H1 (cell line): Measurements from ENCODE around the gene C10orf95. TPM values are rescaled to one million over a fixed set of nuclear protein-coding genes. Genes with fewer than 3 reads are reported as not detected.

ENCODE experiments used
- CTCF ChIA-PET: fragments of 300-600 bp; sonication (Branson Sonifier 250); formaldehyde crosslinking; loops from one replicate; lab custom pipeline; 2021; ENCODE audit not compliant: partially characterized antibody; lab: Charles Lee
- POLR2A ChIA-PET: fragments of 300-600 bp; sonication (Branson Sonifier 250); formaldehyde crosslinking; loops from one replicate; lab custom pipeline; 2021; ENCODE audit warnings: inconsistent platforms; ENCODE audit not compliant: partially characterized antibody; lab: Charles Lee
- DNase-seq, 2 experiments: peaks; one replicate each; pipeline versions ENCODE4 v3.0.0 to v3.0.0-alpha.2; 2010 to 2022; ENCODE audit warnings: low spot score in 2 of 2, low read depth in 1 of 2, mixed read lengths in 1 of 2
- FAIRE-seq: peaks from 2 replicates; lab custom pipeline; 2011; peaks lifted over from hg19 to GRCh38; lab: Jason Lieb, UNC
- H2AFZ ChIP-seq: 2 replicates; pipeline ENCODE4 v1.8.1; 2012; ENCODE audit warnings: low read length, inconsistent platforms
- H2AK5ac ChIP-seq: 2 replicates; pipeline ENCODE4 v1.6.1; 2013; ENCODE audit warnings: low read depth, low read length
- H2BK120ac ChIP-seq: replicated peaks from 2 replicates; pipeline ENCODE3; 2013; ENCODE audit warnings: low read depth, low read length, inconsistent platforms
- H2BK12ac ChIP-seq: 2 replicates; pipeline ENCODE4 v1.6.1; 2013; ENCODE audit warnings: low read depth, low read length
- H2BK15ac ChIP-seq: 2 replicates; pipeline ENCODE4 v1.6.1; 2013; ENCODE audit warnings: low read length
- H2BK20ac ChIP-seq: 2 replicates; pipeline ENCODE4 v1.6.1; 2013; ENCODE audit warnings: low read length
- H2BK5ac ChIP-seq: 2 replicates; pipeline ENCODE4 v1.6.1; 2013; ENCODE audit warnings: low read depth, low read length
- H3K14ac ChIP-seq: 2 replicates; pipeline ENCODE4 v1.6.1; 2013; ENCODE audit warnings: inconsistent platforms; ENCODE audit not compliant: insufficient read length
- H3K18ac ChIP-seq: 2 replicates; pipeline ENCODE4 v1.6.1; 2013; ENCODE audit warnings: low read length; ENCODE audit errors: extremely low read depth
- H3K23ac ChIP-seq: 2 replicates; pipeline ENCODE4 v1.6.1; 2013; ENCODE audit warnings: inconsistent platforms; ENCODE audit not compliant: insufficient read length
- H3K23me2 ChIP-seq: 2 replicates; pipeline ENCODE4 v1.6.1; 2013; ENCODE audit warnings: low read depth, low read length
- H3K27ac ChIP-seq: 2 replicates; pipeline ENCODE4 v1.6.1; 2011; ENCODE audit warnings: low read depth, low read length, inconsistent platforms
- H3K27me3 ChIP-seq, 4 experiments: replicated peaks in 1 of 4; 1 replicate in 1 of 4; 2 replicates in 3 of 4; pipeline versions ENCODE4 v1.6.1 to v1.8.1; 2011 to 2013; ENCODE audit warnings: low read length in 3 of 4, mild to moderate bottlenecking in 3 of 4, inconsistent platforms in 2 of 4, mixed read lengths in 2 of 4, moderate library complexity in 1 of 4; ENCODE audit not compliant: control insufficient read depth in 3 of 4, insufficient read depth in 3 of 4; ENCODE audit errors: extremely low read depth in 1 of 4
- H3K36me3 ChIP-seq, 4 experiments: 2 replicates each; pipeline versions ENCODE4 v1.6.1 to v1.8.1; 2011 to 2013; ENCODE audit warnings: mild to moderate bottlenecking in 4 of 4, low read length in 3 of 4, moderate library complexity in 2 of 4, control low read depth in 1 of 4, inconsistent platforms in 1 of 4; ENCODE audit not compliant: insufficient read depth in 4 of 4, control insufficient read depth in 2 of 4
- H3K4ac ChIP-seq: replicated peaks from 2 replicates; pipeline ENCODE3; 2013; ENCODE audit warnings: low read length, low read depth, mixed read lengths, inconsistent platforms; ENCODE audit not compliant: insufficient read length
- H3K4me1 ChIP-seq, 4 experiments: replicated peaks in 1 of 4; 1 replicate in 1 of 4; 2 replicates in 3 of 4; pipeline versions ENCODE4 v1.6.1 to v1.8.1; 2011 to 2013; ENCODE audit warnings: low read length in 3 of 4, inconsistent platforms in 2 of 4, mixed read lengths in 1 of 4; ENCODE audit not compliant: insufficient read depth in 4 of 4, control insufficient read depth in 3 of 4
- H3K4me2 ChIP-seq, 2 experiments: 2 replicates each; pipeline versions ENCODE4 v1.6.1 to v1.8.1; 2011 to 2013; ENCODE audit warnings: low read depth in 2 of 2, low read length in 2 of 2, control low read depth in 1 of 2, inconsistent platforms in 1 of 2, mild to moderate bottlenecking in 1 of 2; ENCODE audit not compliant: insufficient read depth in 1 of 2
- H3K4me3 ChIP-seq, 4 experiments: fragments of 200-600, 300-600 bp in 1 of 4; sonication (generic), shearing (Covaris generic), sonication (Bioruptor Twin) in 1 of 4; 2 replicates each; pipeline versions ENCODE4 v1.5.1 to v1.8.1; 2011 to 2016; ENCODE audit warnings: low read length in 4 of 4, low read depth in 3 of 4, control low read depth in 2 of 4, inconsistent platforms in 2 of 4, mild to moderate bottlenecking in 2 of 4, mixed read lengths in 1 of 4, moderate library complexity in 1 of 4; ENCODE audit not compliant: insufficient read depth in 2 of 4; ENCODE audit errors: extremely low read depth in 1 of 4
- H3K56ac ChIP-seq: replicated peaks from 2 replicates; pipeline ENCODE3; 2013; ENCODE audit warnings: low read depth, mild to moderate bottlenecking, mixed read lengths, low read length, inconsistent platforms; ENCODE audit not compliant: insufficient read length
- H3K79me1 ChIP-seq: 2 replicates; pipeline ENCODE4 v1.6.1; 2013; ENCODE audit warnings: low read depth, low read length, control low read depth
- H3K79me2 ChIP-seq, 2 experiments: 2 replicates each; pipeline versions ENCODE4 v1.6.1 to v1.8.1; 2012 to 2013; ENCODE audit warnings: low read length in 2 of 2, mild to moderate bottlenecking in 2 of 2, inconsistent platforms in 1 of 2; ENCODE audit not compliant: insufficient read depth in 2 of 2, control insufficient read depth in 1 of 2
- H3K9ac ChIP-seq, 4 experiments: replicated peaks in 1 of 4; 1 replicate in 1 of 4; 2 replicates in 3 of 4; pipeline versions ENCODE4 v1.6.1 to v1.8.1; 2011 to 2013; ENCODE audit warnings: low read depth in 3 of 4, low read length in 3 of 4, control low read depth in 2 of 4, mild to moderate bottlenecking in 2 of 4, moderate library complexity in 2 of 4, inconsistent platforms in 1 of 4; ENCODE audit errors: extremely low read depth in 1 of 4
- H3K9me3 ChIP-seq, 2 experiments: 2 replicates each; pipeline versions ENCODE4 v1.6.1 to v1.8.1; 2012 to 2013; ENCODE audit warnings: mild to moderate bottlenecking in 2 of 2, moderate library complexity in 2 of 2, control low read depth in 1 of 2, inconsistent platforms in 1 of 2, low read depth in 1 of 2, low read length in 1 of 2, mixed read lengths in 1 of 2; ENCODE audit not compliant: insufficient read depth in 2 of 2
- H4K20me1 ChIP-seq, 2 experiments: replicated peaks in 1 of 2; 2 replicates each; pipeline versions ENCODE3 to v1.8.1; 2011 to 2013; ENCODE audit warnings: inconsistent platforms in 2 of 2, low read length in 2 of 2, mild to moderate bottlenecking in 1 of 2; ENCODE audit not compliant: insufficient read depth in 2 of 2, control insufficient read depth in 1 of 2
- H4K5ac ChIP-seq: 2 replicates; pipeline ENCODE4 v1.6.1; 2013; ENCODE audit warnings: low read length, low read depth, mixed read lengths, inconsistent platforms; ENCODE audit not compliant: insufficient read length
- H4K8ac ChIP-seq: 2 replicates; pipeline ENCODE4 v1.8.0; 2013; ENCODE audit warnings: mild to moderate bottlenecking, moderate library complexity, low read length, inconsistent platforms; ENCODE audit not compliant: insufficient read depth; ENCODE audit errors: extremely low read depth
- H4K91ac ChIP-seq: replicated peaks from 2 replicates; pipeline ENCODE3; 2013; ENCODE audit warnings: low read length, mixed read lengths, inconsistent platforms; ENCODE audit not compliant: insufficient read length
- CTBP2 ChIP-seq: IDR thresholded peaks from 2 replicates; pipeline ENCODE4 v1.7.0; 2011; ENCODE audit warnings: borderline replicate concordance, mild to moderate bottlenecking, moderate library complexity, mixed read lengths, low read length; ENCODE audit not compliant: insufficient read depth, insufficient read length
- E2F6 ChIP-seq: IDR thresholded peaks from 2 replicates; pipeline ENCODE4 v1.6.1; 2012; ENCODE audit warnings: inconsistent platforms
- FOSL1 ChIP-seq: IDR thresholded peaks from 2 replicates; pipeline ENCODE4 v1.6.1; 2011; ENCODE audit warnings: mild to moderate bottlenecking, low read depth, low read length, moderate library complexity; ENCODE audit not compliant: insufficient read depth
- GTF2F1 ChIP-seq: IDR thresholded peaks from 2 replicates; pipeline ENCODE4 v1.6.1; 2012; ENCODE audit warnings: low read depth, low read length, improper control_type of control experiment, borderline replicate concordance
- NRF1 ChIP-seq: IDR thresholded peaks from 2 replicates; pipeline ENCODE4 v1.6.1; 2011; ENCODE audit warnings: mild to moderate bottlenecking, low read depth, low read length, improper control_type of control experiment
- RFX5 ChIP-seq: IDR thresholded peaks from 2 replicates; pipeline ENCODE4 v1.6.1; 2011; ENCODE audit warnings: low read depth, low read length, improper control_type of control experiment, borderline replicate concordance
- RXRA ChIP-seq: IDR thresholded peaks from 2 replicates; pipeline ENCODE4 v1.6.1; 2011; ENCODE audit warnings: low read depth, mild to moderate bottlenecking, low read length, moderate library complexity; ENCODE audit not compliant: insufficient read depth
- YY1 ChIP-seq: IDR thresholded peaks from 2 replicates; pipeline ENCODE4 v1.6.1; 2011; ENCODE audit warnings: low read depth, mild to moderate bottlenecking, low read length
- WGBS, 2 experiments: shearing (Covaris generic) in 1 of 2; methylation state at CpG; one replicate each; pipeline versions ENCODE4 v1.1.6 to v1.1.7; 2013 to 2015; ENCODE audit warnings: low lambda C conversion rate in 2 of 2, mixed read lengths in 2 of 2, inconsistent platforms in 1 of 2, low coverage in 1 of 2, missing lambda C conversion rate in 1 of 2; ENCODE audit not compliant: insufficient replicate concordance in 2 of 2, insufficient coverage in 1 of 2, insufficient read length in 1 of 2; ENCODE audit errors: extremely low coverage in 1 of 2, missing lambda C conversion rate in 1 of 2; 5-methylcytosine and 5-hydroxymethylcytosine counted together
- polyA plus RNA-seq, 7 experiments: library from polyadenylated mRNA; depleted of rRNA in 3 of 7; stranded (reverse) in 5 of 7; unstranded in 2 of 7; fragments of >200 nt in 5 of 7; fragments of 200-250 nt in 2 of 7; gene quantifications; 1 replicate in 5 of 7; 2 replicates in 1 of 7; 4 replicates in 1 of 7; pipeline versions ENCODE4 v1.2.1 to v1.2.3, GENCODE V29; 2011 to 2013; ENCODE audit warnings: missing spikeins in 2 of 7, mixed read lengths in 2 of 7
- total RNA-seq: library from RNA; stranded (reverse); fragmentation: NEBNext Ultra II Directional; extraction: Animal tissue kit (Norgen Biotek cat#: 25700); gene quantifications from 2 replicates; pipeline ENCODE4 v1.2.1, GENCODE V29; 2021
- TF ChIP-seq, protein P1 (sequence below): IDR thresholded peaks from 2 replicates; pipeline ENCODE4 v1.6.1; 2011; ENCODE audit warnings: low read length, improper control_type of control experiment

C10orf95 gene
- total and polyA plus RNA-seq, 2 of the 8 experiments (the other 6 are each of a cell fraction or from before 2014, with no cell fraction given): 0.34 to 0.48 TPM

DNA sequence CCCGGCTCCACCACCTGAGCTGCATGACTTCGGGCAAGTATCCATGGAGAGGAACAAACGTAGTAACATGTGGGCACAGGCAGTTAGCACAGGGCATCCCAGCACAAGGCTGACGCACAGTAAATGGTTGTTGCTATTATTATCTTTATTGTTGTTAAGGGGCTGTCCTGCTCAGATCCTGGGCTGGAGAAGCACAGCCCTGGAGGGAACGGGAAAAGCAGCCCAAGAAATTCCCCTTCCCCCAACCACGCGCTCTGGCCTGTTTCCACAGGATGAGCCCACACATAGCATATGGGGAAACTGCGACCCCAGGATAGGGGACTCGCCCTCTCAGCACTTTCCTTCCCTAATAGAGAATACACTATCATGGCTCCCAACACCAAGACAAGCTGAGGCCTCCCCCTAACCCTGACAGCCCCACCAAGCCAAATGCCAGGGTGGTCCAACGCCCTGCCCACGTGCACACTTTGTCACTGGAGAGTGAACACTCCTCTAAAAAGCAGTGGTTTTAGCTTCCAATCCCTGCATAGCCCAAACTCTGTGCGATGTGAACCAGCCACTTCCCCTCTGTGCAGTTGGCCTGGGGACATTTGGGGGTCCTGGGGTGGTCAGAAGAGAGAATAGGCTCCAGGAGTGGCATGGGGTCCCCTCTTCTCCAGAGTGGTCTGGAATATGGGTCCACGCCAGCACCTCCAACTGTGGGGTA, 43.8 kb downstream of the C10orf95 start:
- peaks cover 0 to 8% of the 10 kb centered on the region in 2 experiments for H4K20me1 ChIP-seq
- no peak overlapping the region for H3K4me3 ChIP-seq
- peak overlapping the region; percentile 99 for H2BK15ac ChIP-seq
- peak overlapping the region; percentile 96; the same call in 1 of the 2 replicates for H2AK5ac ChIP-seq
- no peak overlapping the region for H3K56ac ChIP-seq
- H3K79me2 ChIP-seq: no peaks in the 10 kb centered on the region
- 85% methylated on average over 13 of the region's 13 CpGs; no CpG with 5 or more reads in 1 of the 2 experiments for WGBS, 2 experiments
- no peaks in the 10 kb centered on the region; a peak in 1 of 8 replicates for H3K36me3 ChIP-seq
- H3K79me1 ChIP-seq: no peaks in the 10 kb centered on the region
- no peak for DNase-seq
- H3K18ac ChIP-seq: no peak overlapping the region
- H4K5ac ChIP-seq: no peak overlapping the region
- H3K9ac ChIP-seq: no peak overlapping the region
- no peak overlapping the region for H3K23ac ChIP-seq
- FAIRE-seq: no peak
- H2BK12ac ChIP-seq: 0 out of 2 replicates have a peak overlapping the region, but pooled peaks have one; percentile 85
- H3K4me1 ChIP-seq: peaks cover 6 to 28% (median 19%) of the 10 kb centered on the region in 4 experiments
- H3K27me3 ChIP-seq: peaks cover 17 to 52% (median 50%) of the 10 kb centered on the region in 4 experiments
- H2BK20ac ChIP-seq: no peak overlapping the region
- no peak overlapping the region for H2BK120ac ChIP-seq
- peaks cover 26% of the 10 kb centered on the region for H3K23me2 ChIP-seq
- no peak overlapping the region for H3K27ac ChIP-seq
- H4K8ac ChIP-seq: no peak overlapping the region
- no peak overlapping the region; a peak in 1 of 4 replicates for H3K4me2 ChIP-seq
- H2AFZ ChIP-seq: no peak overlapping the region
- H3K9me3 ChIP-seq: no peaks in the 10 kb centered on the region
- 0 out of 2 replicates have a peak overlapping the region, but pooled peaks have one; percentile 44 for H2BK5ac ChIP-seq
- ChIA-PET POLR2A (interaction anchor here (0.6 to 5.9 kb wide), 4 partner anchors 9 to 256 kb away, joined by 3 to 33 read pairs (median 6); partner anchors contain the start of genes FBXL15, NFKB2 and NOLC1), CTCF (interaction anchor here (0.9 to 16.4 kb wide), 4 partner anchors 12 to 176 kb away, joined by 5 to 184 read pairs (median 44); partner anchors contain the start of genes ELOVL3 and NFKB2)
- no peak overlapping the region for H3K4ac ChIP-seq
- no peak overlapping the region for H3K14ac ChIP-seq
- peak overlapping the region; percentile 46 for H4K91ac ChIP-seq
- TF ChIP-seq RFX5: no peak
- TF ChIP-seq GTF2F1: no peak
- TF ChIP-seq, protein P1, sequence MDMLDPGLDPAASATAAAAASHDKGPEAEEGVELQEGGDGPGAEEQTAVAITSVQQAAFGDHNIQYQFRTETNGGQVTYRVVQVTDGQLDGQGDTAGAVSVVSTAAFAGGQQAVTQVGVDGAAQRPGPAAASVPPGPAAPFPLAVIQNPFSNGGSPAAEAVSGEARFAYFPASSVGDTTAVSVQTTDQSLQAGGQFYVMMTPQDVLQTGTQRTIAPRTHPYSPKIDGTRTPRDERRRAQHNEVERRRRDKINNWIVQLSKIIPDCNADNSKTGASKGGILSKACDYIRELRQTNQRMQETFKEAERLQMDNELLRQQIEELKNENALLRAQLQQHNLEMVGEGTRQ: no peak
- TF ChIP-seq YY1: no peak
- TF ChIP-seq FOSL1: no peak
- TF ChIP-seq RXRA: no peak
- TF ChIP-seq CTBP2: no peak
- TF ChIP-seq NRF1: no peak
- no peak for TF ChIP-seq E2F6
